Hindlimb muscle (tissue), 1 donor: ENCODE data around the gene CFAP61. TPM values are rescaled to one million over a fixed set of nuclear protein-coding genes. Genes with fewer than 3 reads are reported as not detected.
"Not testable (repeated sequence)": the region's sequence is repeated elsewhere in the genome, so short reads cannot be mapped to it uniquely, and the experiment has no call there.

Source experiments
- DNase-seq: peaks from one replicate; pipeline ENCODE4 v3.0.0-alpha.2; 2013
- polyA plus RNA-seq: library from polyadenylated mRNA; unstranded; fragments of 120-200 nt; gene quantifications from one replicate; pipeline ENCODE4 v1.2.1, GENCODE V29; 2013; ENCODE audit not compliant: insufficient read length

CFAP61 gene
- polyA plus RNA-seq, 1 donor: 3.5 TPM

GRCh38 chr20:20329564-20329963 is 277.2 kb downstream of the CFAP61 start:
- DNase-seq: no peak

- no peak for DNase-seq
Observed at GRCh38 chr20:20331156-20331555, 278.8 kb downstream of the CFAP61 start.

GRCh38 chr20:20331817-20332216 is 279.5 kb downstream of the CFAP61 start:
- no peak for DNase-seq

GRCh38 chr20:20333866-20334265 is 281.5 kb downstream of the CFAP61 start:
- DNase-seq: no peak

GRCh38 chr20:20334489-20334888 is 282.2 kb downstream of the CFAP61 start:
- DNase-seq: no peak

- no peak for DNase-seq
Observed at GRCh38 chr20:20338133-20338730, 285.9 kb downstream of the CFAP61 start.

- no peak for DNase-seq
Observed at GRCh38 chr20:20340443-20340842, 288.1 kb downstream of the CFAP61 start.

- DNase-seq: no peak
Observed at GRCh38 chr20:20341371-20341770, 289.0 kb downstream of the CFAP61 start.

- DNase-seq: no peak
Observed at GRCh38 chr20:20342066-20342465, 289.7 kb downstream of the CFAP61 start.

- DNase-seq: no peak
Observed at GRCh38 chr20:20343932-20344331, 291.6 kb downstream of the CFAP61 start.

DNA sequence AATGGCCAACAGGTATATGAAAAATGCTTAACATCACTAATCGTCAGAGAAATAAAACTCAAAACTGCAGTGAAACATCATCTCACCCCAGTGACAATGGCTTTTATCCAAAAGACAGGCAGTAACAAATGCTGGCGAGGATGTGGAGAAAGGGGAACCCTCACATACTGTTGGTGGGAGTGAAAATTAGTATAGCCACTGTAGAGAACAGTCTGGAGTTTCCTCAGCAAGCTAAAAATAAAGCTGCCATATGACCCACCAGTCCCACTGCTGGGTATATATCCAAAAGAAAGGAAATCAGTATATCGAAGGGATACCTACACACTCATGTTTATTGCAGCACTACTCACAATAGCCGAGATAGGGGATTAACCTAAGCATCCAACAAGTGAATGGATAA is 292.1 kb downstream of the CFAP61 start:
- DNase-seq: no peak

DNA sequence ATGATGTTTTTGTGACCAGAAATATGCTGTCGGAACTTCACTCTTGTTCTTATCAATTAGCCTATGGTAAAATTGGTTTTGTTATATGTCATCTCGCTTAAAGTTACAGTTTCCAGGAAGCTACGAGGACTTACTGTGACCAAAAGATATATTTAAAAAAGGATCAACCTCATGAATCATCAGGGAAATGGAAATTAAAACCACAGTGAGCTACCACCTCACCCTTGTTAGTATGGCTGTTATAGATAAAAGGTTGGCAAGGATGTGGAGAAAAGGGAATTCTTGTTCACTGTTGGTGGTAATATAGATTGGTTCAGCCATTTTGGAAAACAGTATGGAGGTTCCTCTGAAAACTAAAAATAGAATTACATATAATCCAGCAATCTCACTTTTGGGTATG is 301.2 kb downstream of the CFAP61 start:
- DNase-seq: no peak

GRCh38 chr20:20355503-20355902 is 303.2 kb downstream of the CFAP61 start:
- DNase-seq: not testable (repeated sequence)

- no peak for DNase-seq
Observed at GRCh38 chr20:20358801-20359200, 306.5 kb downstream of the CFAP61 start.

- DNase-seq: no peak
Observed at GRCh38 chr20:20359628-20360027, 307.3 kb downstream of the CFAP61 start.

- peak; percentile 50 for DNase-seq
Observed at GRCh38 chr20:20360464-20360863, 308.1 kb downstream of the CFAP61 start.

- no peak for DNase-seq
Observed at GRCh38 chr20:20362774-20363433, 310.6 kb downstream of the CFAP61 start.

DNA sequence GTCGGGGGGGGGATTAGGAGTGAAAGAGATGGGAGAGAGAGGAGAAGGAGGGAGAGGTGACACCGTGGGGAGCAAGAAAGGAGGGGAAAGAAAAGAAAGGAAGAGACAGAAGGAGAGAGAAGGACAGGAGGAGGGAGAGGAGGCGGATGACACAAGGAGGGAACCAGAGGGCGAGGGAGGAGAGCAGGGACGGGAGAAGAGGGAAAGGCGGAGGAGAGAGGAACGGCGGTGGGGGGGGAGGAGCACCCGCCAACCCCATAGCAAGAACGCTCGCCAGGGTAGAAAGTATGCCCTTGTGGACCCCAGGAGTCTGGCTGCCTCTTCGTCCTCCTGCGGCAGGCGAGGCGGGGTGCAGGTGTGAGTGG is 311.1 kb downstream of the CFAP61 start:
- DNase-seq: no peak

- DNase-seq: no peak
Observed at GRCh38 chr20:20363799-20364592, 311.7 kb downstream of the CFAP61 start.

- DNase-seq: no peak
Observed at GRCh38 chr20:20364593-20365479, 312.5 kb downstream of the CFAP61 start.

DNA sequence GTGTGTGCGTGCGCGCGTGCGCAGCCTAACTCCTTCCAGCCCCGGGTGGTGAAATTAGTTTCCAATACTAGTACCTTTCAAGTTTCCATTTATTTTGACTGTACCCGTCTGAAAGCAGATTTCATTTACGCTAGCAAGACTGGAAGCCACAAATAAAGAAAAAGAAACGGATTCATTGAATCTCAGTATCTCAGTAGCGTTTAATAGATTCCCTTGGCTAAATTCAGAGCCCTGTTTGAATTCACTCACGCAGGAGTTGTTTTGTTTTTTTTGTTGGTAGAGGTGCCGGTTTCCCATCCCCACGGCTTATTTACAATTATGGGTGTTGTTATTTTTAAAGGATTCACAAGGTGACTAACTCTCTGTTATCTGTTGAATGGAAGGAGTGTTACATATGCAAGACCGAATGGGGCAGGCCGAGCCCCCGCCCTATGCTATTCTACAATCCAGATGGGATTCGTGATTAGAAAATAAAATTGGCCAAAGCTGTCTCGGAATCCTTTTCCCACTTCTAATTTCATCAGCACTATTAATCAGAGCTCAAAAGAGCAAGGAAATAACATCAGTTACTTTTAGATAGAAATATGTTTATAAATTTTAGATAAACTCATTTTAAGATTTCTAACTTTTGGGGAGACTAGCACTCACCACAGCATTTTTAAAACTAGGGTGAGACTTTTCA is 313.3 kb downstream of the CFAP61 start:
- no peak for DNase-seq

GRCh38 chr20:20366551-20366875 is 314.2 kb downstream of the CFAP61 start:
- no peak for DNase-seq
